GM19395 (cell line): Measurements from ENCODE around the gene SLC6A7.
"Not testable (repeated sequence)": the region's sequence is repeated elsewhere in the genome, so short reads cannot be mapped to it uniquely, and the experiment has no call there.

Experiments
- ATAC-seq: cut with Tn5 transposase; IDR thresholded peaks from one replicate; pipeline ENCODE4 v1.9.1; 2021; ENCODE audit warnings: mild to moderate bottlenecking, moderate library complexity; ENCODE audit not compliant: unreplicated experiment

Gene SLC6A7

DNA sequence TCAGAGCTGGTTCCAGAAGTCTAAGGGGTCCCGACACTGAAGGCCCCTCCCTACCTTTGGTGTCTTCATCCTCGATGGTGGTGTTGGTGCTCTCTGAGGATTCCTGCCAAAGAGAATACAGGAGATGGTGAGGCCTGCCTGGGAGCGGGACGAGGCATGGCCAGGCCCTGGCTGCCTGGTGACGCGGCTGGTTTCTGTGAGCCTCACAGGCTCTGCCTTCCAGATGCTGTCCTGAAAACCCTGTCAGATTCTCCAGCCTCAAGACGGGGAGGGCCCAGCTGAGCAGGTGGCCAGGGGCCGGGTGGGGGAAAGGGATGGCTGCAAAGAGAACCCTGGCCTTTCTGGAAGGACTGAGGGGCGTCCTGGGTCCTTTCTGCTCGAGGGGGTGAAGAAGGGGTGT is 48.8 kb downstream of the SLC6A7 start:
- ATAC-seq = no peak

DNA sequence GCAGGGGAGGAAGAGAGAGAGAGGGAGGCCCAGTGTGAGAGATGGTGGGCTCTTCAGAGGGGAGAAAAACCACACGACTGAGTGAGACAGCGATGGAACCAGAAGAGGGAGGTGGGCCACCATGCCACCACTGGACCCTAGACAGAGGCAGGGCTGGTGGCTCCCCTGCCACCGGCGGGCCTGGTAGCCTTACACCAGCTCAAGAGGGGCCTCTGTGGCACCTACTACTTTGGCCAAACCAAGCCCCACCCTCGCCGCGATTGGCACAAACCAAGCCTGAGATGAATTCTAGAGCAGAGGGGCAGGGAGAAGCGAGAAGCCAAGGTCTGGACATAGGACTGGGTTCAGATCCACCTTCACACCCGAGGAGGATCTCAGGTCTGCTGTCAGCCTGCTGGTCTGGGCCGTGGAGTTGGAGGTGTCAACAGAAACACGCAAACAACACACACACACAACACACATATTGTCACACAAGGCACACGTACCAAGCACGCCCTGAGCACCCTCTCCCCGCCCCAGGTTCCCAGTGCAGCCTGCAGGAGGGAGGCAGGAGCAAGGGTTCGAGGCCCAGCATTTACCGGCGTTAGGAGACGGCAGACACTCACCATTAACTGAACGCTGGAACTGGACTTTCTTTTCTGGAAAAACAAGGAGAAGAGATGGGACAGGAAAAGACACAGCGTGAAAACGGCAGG is 49.4 kb downstream of the SLC6A7 start:
- no peak for ATAC-seq

DNA sequence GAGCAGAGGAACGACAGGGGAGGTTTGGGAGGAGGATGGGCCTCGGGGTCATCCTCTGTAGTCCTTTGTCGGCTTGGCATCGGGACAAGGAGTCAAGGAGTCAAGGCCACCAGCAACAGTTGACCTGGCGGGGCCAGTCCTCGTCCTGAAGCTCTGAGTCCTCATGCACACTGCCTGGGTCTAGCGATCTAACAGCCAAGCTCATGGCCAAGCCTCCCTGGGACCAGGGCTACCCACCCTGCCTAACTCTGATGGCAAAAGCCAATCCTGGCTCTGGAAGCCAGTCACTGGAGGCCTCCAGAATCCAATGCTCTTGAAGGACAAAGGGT is 49.9 kb downstream of the SLC6A7 start:
- no peak for ATAC-seq

DNA sequence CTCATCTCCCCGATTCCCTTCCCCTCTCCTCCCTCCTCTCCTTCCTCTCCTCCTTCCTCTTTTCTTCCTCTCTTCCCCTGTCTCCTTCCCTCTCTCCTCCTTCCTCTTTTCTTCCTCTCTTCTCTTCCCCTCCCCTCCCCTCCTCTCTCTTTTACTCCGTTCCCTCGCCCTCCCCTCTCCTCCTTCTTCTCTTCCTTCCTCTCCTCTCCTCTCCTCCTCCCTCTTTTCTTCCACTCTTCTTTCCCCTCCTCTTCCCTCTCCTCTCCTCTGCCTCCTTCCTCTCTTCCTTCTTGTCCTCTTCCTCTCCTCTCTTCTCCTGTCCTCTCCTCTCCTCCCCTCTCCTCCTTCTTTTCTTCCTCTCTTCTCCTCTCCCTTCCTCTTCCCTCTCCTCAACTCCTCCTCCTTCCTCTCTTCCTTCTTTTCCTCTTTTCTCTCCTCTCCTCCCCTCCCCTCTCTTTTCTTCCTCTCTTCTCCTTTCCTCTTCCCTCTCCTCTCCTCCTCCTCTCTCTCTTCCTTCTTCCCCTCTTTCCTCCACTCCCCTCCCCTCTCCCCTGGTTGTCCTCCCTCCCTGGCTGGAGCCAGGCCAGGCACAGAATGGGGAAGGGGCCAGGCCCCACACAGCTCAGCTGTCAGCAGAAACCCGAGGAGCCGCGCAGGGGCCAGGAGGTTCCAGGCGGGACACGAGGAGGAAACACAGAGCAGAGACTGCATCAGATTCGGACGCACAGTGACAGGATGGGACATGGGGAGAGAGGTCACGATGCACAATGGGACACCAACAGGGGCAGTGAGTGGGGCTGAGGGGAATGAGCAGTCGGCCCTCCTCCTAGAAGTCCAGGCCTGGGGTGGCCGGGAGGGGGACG is 51.7 kb downstream of the SLC6A7 start:
- ATAC-seq = no peak

DNA sequence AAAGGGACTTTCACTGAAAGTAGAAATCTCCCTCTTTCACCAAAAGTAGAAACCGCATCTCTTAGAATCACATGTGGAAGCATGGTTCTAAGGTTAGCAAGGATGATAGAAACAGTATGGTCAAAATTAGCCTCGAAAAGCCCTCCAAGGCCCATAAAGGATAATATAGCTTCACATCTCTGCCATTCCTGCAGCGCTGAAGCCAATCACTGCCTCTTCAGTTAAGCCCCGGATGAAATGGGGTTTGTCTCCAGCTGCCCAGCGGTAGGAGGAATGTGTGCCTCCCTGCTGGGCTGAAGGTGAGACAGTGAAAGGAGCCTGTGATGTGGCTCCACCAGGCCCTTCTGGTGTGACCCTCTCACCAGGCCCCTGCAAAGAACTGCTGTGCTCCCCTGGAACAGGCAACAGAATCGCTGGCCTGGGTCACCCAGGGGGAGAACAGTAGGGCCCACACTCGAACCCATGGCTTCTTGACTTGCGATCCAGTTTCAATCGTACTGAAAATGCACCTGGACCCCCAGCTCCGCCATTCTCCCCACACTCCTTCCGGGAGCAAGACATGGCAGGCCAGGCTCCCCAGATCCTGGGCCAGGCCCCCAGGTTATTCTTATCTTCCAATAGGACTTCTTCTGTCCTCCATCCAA is 52.5 kb downstream of the SLC6A7 start:
- no peak for ATAC-seq

DNA sequence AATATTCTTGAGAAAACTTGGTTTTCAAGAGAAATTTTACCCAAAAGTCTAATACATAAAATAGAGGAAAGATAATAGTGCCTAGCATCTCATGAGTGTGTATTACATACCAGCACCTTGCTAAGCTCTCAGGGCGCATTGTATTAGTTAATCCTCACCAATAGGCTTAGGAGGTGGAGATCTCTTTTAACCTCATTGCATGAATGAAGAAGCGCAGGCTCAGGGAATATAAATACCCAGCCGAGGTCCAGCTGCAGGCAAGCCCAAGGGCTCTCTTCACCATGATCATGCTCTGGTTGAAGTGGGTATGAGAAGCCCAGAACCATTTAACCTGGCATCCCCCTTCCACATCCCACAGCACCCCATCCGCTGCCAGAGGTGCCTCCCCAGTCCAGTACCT is 53.7 kb downstream of the SLC6A7 start:
- ATAC-seq = no peak

DNA sequence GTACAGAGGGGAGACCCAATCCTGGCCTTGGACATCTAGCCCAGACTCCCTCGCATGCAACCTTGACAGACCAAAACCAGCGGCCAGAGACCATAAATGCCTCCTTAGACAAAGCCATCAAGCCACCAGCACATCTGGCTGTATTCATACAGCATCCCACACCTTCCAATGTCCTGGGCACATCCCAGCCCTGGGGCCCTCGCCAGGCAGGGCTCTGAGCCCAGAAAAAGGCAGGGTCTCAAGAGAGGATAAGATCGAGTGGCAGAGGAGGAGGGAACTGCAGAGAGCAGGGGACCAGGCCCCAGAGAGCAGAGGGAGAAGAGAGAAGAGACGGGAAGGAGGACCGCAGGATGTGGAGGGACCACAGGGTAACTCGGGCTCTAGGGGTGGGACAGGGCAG is 54.3 kb downstream of the SLC6A7 start:
- no peak for ATAC-seq

DNA sequence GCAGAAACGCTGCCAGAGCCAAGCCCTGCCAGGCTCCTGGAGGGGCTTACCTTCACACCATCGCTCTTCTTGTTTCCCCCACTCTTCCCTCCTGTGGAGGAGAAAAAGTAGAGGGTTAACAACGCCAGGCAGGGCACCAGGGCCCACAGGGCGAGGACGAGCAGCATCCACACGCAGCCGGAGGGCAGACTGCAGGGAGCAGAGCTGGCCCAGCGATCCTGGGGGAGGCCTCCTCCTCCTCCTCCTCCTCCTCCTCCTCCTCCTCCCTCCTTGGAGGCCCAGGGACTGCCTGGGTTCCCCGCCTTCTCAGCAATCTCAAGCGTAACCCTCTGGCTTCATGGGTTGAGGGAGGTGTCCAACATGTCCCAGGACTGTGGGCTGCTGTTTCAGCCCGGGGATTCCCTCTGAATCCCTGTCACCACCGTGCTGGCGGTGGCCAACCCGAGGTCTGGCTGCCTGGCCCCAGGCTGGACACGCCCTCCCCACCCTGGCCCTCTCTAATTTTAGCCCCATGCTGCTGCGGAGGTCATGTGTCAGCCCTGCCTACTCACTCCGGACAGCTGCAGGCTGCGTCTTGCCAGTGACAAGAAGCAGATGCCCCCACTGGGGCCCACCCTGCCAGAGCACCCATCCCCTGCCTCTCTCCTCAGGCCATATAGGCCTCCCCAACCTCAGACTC is 55.4 kb downstream of the SLC6A7 start:
- ATAC-seq = no peak

DNA sequence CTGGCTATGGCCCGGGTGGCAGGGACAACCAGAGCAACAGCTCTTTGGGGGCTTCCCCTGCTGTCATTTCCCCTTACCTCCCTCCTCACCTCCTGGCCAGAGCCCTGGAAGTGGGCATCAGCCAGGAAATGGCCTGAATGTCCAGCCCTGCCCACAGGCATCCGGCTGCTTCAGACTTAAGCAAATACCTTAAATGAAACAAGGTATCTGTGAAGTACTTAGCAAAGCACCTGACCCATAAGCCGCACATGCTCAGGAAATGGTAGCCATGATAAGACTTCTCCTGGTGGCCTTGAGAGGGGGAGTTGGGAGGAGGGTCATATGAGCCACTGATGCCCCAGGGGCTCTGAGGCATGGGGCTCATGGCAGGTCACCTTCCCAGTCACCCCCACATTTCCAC is 55.9 kb downstream of the SLC6A7 start:
- no peak for ATAC-seq

DNA sequence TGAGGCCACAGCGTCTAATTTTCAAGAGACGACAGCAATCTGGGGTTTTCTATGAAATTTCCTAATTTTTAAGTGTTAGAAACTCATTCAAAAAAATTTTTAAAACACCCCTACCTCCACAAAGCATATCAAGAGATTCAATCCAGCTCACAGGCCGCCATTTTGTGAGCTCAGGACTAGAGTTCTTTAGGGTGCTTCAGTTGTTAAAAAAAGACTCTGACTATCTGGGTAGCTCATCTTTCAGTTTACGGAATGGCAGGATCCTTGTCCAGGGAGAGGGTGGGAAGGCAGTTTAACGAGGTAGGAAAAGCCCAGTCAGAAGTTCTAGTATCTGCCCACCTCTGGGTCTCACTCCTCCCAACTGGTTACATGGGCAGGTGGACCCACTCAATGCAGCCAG is 56.6 kb downstream of the SLC6A7 start:
- no peak for ATAC-seq

DNA sequence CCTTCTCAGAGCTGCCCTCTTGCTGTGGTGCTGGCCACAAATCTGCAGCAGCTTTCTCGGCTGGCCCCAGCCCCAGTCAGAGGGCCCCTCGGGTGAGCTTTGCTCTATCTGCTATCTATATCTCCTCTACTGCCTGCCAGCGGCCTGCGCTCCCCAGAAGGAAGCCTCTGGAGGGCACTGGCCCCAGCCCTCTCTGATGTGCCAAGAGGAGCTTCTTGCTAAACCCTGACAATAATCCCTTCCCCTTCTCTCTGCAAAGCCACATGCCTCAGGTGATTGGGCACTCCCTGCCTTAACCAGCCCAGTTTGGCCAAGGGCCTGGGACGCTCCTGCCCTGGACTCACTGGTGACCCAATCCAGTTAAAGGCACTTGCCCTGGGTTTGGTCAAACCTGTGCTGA is 57.0 kb downstream of the SLC6A7 start:
- no peak for ATAC-seq

DNA sequence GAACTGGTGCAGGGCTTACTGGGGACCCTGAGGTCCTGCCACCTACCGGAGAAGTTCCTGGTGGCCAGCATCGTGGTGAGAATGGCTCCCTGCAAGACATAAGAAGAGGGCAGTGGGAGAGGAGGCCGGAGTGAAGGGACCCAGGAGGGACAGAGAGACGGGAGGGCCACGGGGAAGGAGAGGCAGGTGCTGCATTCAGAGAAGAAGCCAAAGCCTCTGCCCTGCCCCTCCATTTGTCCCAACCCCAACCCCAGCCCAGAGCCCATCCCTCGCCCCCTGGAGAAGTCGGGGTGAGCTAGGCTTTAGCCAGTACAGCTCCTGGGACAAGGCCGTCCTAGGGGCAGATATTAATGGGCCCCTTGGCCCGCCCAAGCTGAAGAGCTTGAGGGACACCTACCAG is 57.9 kb downstream of the SLC6A7 start:
- ATAC-seq = no peak

DNA sequence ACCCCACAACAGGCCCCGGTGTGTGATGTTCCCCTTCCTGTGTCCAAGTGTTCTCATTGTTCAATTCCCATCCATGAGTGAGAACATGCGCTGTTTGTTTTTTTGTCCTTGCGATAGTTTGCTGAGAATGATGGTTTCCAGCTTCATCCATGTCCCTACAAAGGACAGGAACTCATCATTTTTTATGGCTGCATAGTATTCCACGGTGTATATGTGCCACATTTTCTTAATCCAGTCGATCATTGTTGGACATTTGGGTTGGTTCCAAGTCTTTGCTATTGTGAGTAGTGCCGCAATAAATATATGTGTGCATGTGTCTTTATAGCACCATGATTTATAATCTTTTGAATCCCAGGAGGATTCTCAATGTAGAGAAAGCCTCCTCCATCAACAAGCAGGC is 58.6 kb downstream of the SLC6A7 start:
- not testable (repeated sequence) for ATAC-seq

DNA sequence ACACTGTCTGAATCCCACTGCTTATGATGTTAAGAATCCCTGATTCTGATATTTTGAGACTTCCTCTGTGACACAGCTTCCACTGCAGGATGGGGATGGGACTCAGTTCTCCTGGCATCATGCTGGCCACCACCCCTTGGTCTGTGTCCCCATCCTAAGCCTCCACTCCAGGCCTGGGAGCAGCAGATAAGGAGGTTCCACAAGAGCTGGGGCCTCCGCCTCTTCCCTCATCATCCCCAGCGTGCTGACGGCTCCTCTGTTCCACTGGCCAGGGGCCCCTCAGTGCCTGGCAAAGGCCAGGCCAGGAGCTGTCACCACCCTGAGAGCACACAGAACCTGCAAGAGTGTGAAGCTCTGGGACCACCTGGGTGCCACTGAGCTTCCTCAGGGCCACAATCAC is 59.1 kb downstream of the SLC6A7 start:
- ATAC-seq = no peak

DNA sequence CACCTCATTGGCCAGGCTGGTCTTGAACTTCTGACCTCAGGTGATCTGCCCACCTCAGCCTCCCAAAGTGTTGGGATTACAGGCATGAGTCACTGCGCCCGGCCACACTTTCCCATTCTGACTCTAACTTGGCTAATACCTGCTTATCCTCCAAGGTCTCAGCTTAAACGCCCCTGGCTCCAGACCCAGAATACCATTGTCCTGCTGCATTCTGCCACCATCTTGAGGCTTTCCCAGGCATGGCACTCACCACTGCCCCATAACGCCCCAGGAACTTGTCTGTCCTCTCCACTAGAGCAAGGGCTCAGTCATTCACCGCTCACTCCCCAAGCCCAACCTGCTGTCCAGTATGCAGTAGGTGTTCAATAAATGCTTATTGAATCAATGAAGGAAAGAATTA is 59.9 kb downstream of the SLC6A7 start:
- no peak for ATAC-seq

DNA sequence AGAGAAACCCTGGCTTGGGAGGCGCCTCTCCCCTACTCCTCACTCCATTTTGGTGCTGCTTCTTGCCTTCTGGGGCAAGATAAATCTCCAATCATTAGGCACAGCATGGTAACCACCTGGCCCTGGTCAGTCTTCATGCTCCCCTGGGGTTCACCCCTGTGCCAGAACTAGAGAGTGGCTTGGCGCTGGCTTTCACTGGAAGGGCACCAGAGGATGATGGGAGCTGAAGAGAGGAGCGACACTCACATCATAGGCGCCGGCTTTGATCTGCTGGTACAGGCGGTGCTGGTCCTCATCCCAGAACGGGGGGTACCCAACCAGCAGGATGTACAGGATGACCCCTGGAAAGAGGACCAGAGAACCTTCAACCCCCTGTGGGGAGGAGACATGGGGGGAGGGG is 61.6 kb downstream of the SLC6A7 start:
- no peak for ATAC-seq

DNA sequence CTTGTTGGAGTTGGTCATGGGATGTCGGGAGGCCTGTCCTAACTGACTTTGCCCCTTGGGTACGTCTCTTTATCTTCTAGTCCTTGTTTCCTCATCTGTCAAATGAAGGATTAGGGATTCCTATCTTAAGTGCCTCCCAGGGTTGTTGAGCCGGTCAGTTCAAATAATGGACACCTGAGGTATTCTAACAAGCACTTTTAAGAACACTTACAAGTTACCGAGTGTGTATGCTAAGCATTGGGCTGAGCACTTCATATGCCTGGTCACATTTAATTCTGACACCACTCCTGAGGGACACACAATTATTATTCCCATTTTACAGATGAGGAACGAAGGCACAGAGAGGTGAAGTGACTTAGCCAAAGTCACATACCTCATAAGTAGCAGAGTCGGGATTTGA is 62.6 kb downstream of the SLC6A7 start:
- ATAC-seq = no peak

DNA sequence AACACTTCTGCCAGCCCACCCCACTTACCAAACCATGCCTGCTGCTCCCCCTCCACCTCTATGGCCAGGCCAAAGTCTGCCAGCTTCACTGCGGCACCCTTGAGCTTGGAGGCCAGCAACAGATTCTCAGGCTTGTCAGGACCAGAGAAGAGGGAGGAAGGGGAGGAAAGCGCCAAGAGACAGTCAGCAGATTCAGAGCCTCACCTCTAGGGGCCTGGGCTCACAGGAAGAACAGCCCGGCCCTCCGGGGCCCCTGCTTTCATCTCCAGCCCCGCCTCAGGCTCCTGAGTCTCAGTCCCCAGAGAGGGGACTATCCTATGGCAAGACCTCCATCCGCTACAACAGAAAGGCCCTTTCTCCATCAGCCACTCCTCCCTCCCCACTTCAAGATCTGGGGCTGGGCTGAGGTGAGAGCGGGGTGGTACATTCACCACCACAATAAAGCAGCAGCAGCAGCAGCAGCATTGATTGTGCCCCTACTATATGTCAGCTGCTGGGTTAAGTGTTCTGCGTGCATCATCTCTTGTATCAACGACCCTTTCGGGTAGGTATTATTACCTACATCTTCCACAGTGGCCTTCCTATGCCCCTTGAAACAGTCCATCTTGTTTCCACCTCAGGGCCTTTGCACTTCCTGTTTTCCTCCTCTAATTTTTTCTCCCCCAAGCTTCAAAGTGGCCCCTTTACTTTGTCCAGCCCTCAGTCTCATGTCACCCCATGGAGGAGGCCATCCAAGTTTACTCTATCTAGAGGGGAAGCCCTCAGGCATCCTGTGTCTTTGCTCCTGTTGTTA is 63.8 kb downstream of the SLC6A7 start:
- no peak for ATAC-seq

DNA sequence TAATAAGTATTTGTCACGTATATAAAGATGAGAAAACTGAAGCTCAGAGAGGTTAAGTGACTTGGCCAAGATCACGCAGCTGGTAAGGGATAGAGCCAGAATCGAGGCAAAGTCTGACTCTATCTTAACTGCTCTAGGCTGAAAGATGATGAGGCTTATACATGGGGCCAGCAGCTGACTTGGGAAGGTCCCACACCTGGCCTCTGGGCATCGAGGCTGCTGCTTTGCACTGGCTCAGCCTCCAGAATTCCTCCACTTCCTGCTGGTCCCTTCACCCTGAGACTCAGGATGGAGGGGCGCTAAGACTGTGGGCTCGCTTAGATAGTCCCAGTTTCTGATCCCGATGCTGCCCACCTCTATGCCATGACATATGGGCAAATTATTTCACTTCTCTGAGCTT is 64.5 kb downstream of the SLC6A7 start:
- ATAC-seq = no peak

DNA sequence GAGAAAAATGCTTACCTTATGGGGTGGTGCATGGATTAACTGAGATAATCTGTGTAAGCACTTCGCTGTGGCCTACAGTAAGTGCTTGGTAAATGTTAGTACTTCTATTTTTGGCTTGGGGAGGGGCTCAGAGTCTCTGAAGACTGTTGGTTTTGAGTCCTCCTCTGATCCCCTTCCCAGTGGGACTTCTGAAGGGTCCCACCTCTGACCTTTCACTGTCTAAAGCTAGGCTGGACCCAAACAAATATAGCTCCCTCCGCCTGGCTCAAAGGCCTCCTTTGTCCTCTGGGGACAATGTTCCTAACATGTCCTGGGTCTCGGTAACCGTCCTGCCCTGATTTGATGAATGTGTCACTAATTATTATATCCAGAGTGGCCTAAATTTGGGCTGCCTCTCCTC is 64.9 kb downstream of the SLC6A7 start:
- ATAC-seq = no peak
